ENCODE data around the gene RNF151. TPM values are rescaled to one million over a fixed set of nuclear protein-coding genes. Genes with fewer than 3 reads are reported as not detected.
A peak's percentile ranks its signal among the peaks of the same experiment; 100 is the strongest.

RNF151 gene
- total RNA-seq, 2 donors from 2014 or later = 0.44 TPM; not detected in 1

- H3K4me3 Mint-ChIP-seq = peak overlapping the region; percentile 82
- H3K27ac ChIP-seq (ENCODE audit: low read depth, low read length) = no peak overlapping the region
- no peaks in the 10 kb centered on the region for H3K9me3 Mint-ChIP-seq
- no peak overlapping the region for H3K4me3 ChIP-seq (ENCODE audit: low read length)
- H3K9ac ChIP-seq (ENCODE audit: extremely low read depth, low read length, poor library complexity, severe bottlenecking) = no peak overlapping the region
- H3K4me1 Mint-ChIP-seq = peaks cover 3% of the 10 kb centered on the region
- H3K36me3 ChIP-seq (ENCODE audit: control insufficient read depth, insufficient read depth, low read length) = peaks cover 4% of the 10 kb centered on the region
- H3K27me3 ChIP-seq (ENCODE audit: control insufficient read depth, insufficient read depth, low read length, poor library complexity, severe bottlenecking) = no peaks in the 10 kb centered on the region
- peaks cover 22% of the 10 kb centered on the region for H3K36me3 Mint-ChIP-seq (ENCODE audit: low read depth)
- WGBS, 2 experiments (ENCODE audit: insufficient coverage in 1 of 2, insufficient read length in 1 of 2) = 87 to 88% methylated on average over 12 to 30 of the region's 30 CpGs
- H3K4me1 ChIP-seq (ENCODE audit: control insufficient read depth, insufficient read depth, low read length) = no peaks in the 10 kb centered on the region
- peak; percentile 67 for TF ChIP-seq CTCF (conservative IDR thresholded peaks at IDR 0.05)
- no peaks in the 10 kb centered on the region for H3K9me3 ChIP-seq (ENCODE audit: control insufficient read depth, low read length)
- no peak overlapping the region for H3K27ac Mint-ChIP-seq
- peaks cover 10% of the 10 kb centered on the region for H3K27me3 Mint-ChIP-seq (ENCODE audit: insufficient read depth)
- DNase-seq = peak; percentile 89
These were observed 25.3 kb upstream of the RNF151 start for GRCh38 chr16:1941162-1942046.

DNA sequence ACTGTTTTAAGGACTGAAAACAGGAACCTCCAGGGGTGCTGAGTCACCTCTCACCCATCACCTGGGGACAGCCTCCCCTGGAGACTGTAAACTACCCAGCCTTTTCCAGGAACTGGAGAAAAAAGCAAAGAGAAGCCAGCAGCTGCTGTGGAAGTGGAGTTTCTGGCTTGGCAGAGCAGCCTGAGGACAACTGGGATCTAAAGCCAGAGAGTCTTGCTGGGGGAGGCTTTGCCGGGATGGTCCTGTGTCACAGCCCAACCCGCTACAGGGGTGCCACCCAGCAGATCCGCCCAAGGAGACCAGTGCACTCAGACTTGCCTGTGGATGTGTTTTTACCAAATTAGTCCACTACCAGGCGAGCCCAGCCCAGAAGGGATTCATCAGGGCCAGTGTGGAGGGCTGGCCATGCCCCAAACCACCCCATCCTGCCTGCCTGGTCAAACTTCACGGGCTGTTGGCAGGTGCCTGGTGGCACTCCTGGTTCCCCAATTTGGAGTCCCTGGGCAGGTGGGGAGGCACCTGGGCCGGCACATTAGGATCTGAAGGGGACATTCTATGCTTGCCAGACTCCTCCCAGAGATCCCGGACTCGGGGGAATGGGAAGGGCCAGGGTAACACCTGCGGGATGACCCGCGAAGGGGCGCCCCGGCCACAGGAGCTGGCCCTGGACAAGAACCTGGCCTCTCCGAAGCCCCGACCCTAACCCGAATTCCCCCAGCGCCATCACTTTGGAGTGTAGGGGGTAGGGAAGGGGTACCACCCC lies 24.4 kb upstream of the RNF151 start:
- peak overlapping the region; percentile 20 for H3K9ac ChIP-seq (ENCODE audit: extremely low read depth, low read length, poor library complexity, severe bottlenecking)
- H3K9me3 ChIP-seq (ENCODE audit: control insufficient read depth, low read length) = no peaks in the 10 kb centered on the region
- H3K27me3 ChIP-seq (ENCODE audit: control insufficient read depth, insufficient read depth, low read length, poor library complexity, severe bottlenecking) = no peaks in the 10 kb centered on the region
- peaks cover 4% of the 10 kb centered on the region for H3K36me3 ChIP-seq (ENCODE audit: control insufficient read depth, insufficient read depth, low read length)
- H3K27ac Mint-ChIP-seq = no peak overlapping the region
- peaks cover 3% of the 10 kb centered on the region for H3K4me1 Mint-ChIP-seq
- DNase-seq = peak; percentile 63
- H3K27ac ChIP-seq (ENCODE audit: low read depth, low read length) = no peak overlapping the region
- no peaks in the 10 kb centered on the region for H3K9me3 Mint-ChIP-seq
- H3K36me3 Mint-ChIP-seq (ENCODE audit: low read depth) = peaks cover 17% of the 10 kb centered on the region
- H3K27me3 Mint-ChIP-seq (ENCODE audit: insufficient read depth) = peaks cover 10% of the 10 kb centered on the region
- peak overlapping the region; percentile 82 for H3K4me3 Mint-ChIP-seq
- WGBS, 2 experiments (ENCODE audit: insufficient coverage in 1 of 2, insufficient read length in 1 of 2) = 47 to 58% methylated on average over 8 to 16 of the region's 17 CpGs
- TF ChIP-seq CTCF (conservative IDR thresholded peaks at IDR 0.05) = no peak
- no peaks in the 10 kb centered on the region for H3K4me1 ChIP-seq (ENCODE audit: control insufficient read depth, insufficient read depth, low read length)
- peak overlapping the region; percentile 89 for H3K4me3 ChIP-seq (ENCODE audit: low read length)

DNA sequence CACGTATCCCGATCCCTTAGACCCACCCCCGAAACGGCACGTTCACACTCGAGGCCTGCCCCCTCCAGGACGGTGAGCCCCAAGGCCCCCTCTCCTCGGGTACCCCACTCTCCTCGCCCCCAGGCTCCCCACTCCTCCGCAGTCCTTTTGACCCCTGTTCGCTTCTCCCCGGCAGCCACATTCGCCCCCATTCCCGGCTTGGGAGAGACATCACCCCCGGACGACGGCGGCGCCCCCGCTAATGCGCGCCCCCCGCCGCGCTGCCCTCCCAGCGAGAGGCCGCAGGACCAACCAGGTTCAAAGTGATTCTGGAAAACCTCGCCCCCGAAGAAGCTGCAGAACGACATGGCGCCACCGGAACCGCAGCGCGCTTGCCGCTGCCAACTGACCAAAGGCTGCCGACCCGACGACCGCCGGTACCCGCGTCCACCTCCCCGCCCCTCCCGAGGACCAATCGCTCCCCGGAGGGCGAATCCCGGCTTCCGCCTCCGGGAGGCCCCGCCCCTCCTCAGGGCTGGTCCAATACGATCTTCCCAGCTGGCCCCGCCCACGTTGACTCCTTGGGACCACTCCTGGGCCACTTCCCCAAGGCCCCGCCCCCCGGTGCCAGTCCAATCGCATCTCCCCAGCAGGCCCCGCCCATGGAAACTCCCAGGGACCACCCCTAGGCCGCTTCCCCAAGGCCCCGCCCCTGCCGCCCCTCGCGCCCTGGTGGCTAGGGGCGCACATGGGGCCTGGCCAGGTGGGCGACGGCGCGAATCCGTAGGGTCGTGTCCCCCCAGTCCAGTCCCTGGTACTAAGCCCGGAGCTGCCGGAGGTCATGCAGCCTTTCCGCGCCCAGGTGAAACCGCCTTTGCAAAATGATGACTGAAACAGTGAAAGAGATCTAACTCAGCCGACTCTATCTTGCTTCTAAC lies 23.6 kb upstream of the RNF151 start, which contains the start of gene MSRB1:
Gene MSRB1, minus strand, starts transcription at position 390 of the 917 bp plus-strand sequence. Its CDS starts 43 bp downstream, at position 347.
- peaks cover 14% of the 10 kb centered on the region for H3K36me3 Mint-ChIP-seq (ENCODE audit: low read depth)
- no peaks in the 10 kb centered on the region for H3K4me1 ChIP-seq (ENCODE audit: control insufficient read depth, insufficient read depth, low read length)
- H3K27me3 ChIP-seq (ENCODE audit: control insufficient read depth, insufficient read depth, low read length, poor library complexity, severe bottlenecking) = no peaks in the 10 kb centered on the region
- WGBS, 2 experiments (ENCODE audit: insufficient coverage in 1 of 2, insufficient read length in 1 of 2) = 3 to 5% methylated on average over 20 to 76 of the region's 77 CpGs
- no peaks in the 10 kb centered on the region for H3K9me3 Mint-ChIP-seq
- H3K9ac ChIP-seq (ENCODE audit: extremely low read depth, low read length, poor library complexity, severe bottlenecking) = peak within 1 kb of the TSS; percentile 20
- peak; percentile 50 for TF ChIP-seq CTCF (conservative IDR thresholded peaks at IDR 0.05)
- peaks cover 10% of the 10 kb centered on the region for H3K27me3 Mint-ChIP-seq (ENCODE audit: insufficient read depth)
- peak within 1 kb of the TSS; percentile 82 for H3K4me3 Mint-ChIP-seq
- peak within 1 kb of the TSS; percentile 76 for H3K27ac Mint-ChIP-seq
- H3K9me3 ChIP-seq (ENCODE audit: control insufficient read depth, low read length) = no peaks in the 10 kb centered on the region
- no peak within 1 kb of the TSS for H3K27ac ChIP-seq (ENCODE audit: low read depth, low read length)
- peak within 1 kb of the TSS; percentile 89 for H3K4me3 ChIP-seq (ENCODE audit: low read length)
- H3K4me1 Mint-ChIP-seq = peaks cover 3% of the 10 kb centered on the region
- peaks cover 1% of the 10 kb centered on the region for H3K36me3 ChIP-seq (ENCODE audit: control insufficient read depth, insufficient read depth, low read length)
- peak; percentile 100 for DNase-seq

All from endodermal cell (in vitro differentiated cells).